ENCODE measurements around the gene ACHE.

DNA sequence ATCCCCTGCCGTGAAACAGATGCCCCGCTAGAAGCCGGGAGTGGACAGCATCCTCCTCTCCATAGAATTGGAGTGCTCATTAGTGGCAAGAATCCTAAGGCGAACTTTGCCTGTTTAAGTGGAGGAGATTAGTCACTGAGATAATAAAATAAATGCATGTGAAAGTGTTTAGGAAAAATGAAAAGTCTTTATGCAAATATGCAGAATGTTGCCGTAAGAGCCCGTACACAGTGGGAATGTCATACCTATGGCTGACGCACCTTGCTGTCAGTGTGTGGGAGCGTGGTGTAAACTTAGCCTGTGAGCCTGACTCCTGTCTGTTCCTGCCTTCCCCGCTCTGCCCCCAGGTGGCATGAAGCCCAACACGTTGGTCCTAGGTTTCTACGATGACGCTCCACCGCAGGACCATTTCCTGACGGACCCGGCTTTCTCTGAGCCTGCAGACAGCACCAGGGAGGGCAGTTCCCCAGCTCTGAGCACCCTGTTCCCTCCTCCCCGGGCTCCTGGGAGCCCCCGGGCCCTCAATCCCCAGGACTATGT is 30.2 kb downstream of the ACHE start:
- no peak for TF ChIP-seq POLR2A (IDR thresholded peaks at IDR 0.05; ENCODE audit: low read depth, low read length)
- no peak for TF ChIP-seq POLR2AphosphoS5 (IDR thresholded peaks at IDR 0.05; ENCODE audit: low read depth, low read length)

All from GM12892 (cell line).